Peyer's patch (tissue), 4 donors: ENCODE data around the gene CDHR2.

ENCODE experiments used
- POLR2A ChIP-seq, 2 donors: fragments of 450-650 bp; IDR thresholded peaks; one replicate each; pipeline ENCODE4 v1.5.1; 2017; ENCODE audit warnings: antibody characterized with exemption in 2 of 2, mild to moderate bottlenecking in 2 of 2, moderate library complexity in 2 of 2
- TF ChIP-seq, protein P1 (sequence below), 6 experiments: fragments of 450-650 bp in 4 of 6; fragments of 200-600 bp in 2 of 6; sonication (generic) in 1 of 6; IDR thresholded peaks; one replicate each; pipeline ENCODE4 v1.5.1; 2017 to 2019; ENCODE audit warnings: antibody characterized with exemption in 6 of 6, mild to moderate bottlenecking in 3 of 6, moderate library complexity in 1 of 6

DNA sequence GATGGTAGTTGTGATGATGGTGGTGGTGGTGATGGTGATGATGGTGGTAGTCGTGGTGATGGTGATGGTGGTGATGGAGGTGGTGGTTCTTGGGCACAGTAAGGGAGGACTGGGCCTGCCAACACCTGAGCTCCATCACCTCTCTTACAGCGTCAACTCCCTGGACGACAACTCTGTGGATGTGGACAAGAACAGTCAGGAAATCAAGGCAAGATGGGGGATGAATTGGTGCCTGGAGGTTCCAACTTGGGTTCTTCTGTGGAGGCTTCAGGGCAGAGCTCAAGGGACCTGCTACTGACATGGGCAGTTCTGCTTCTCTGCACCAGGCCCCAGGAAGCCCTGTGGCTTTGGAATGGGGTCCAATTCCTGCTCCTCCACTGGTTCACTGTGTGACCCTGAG, 43.4 kb downstream of the CDHR2 start:
- TF ChIP-seq, protein P1, sequence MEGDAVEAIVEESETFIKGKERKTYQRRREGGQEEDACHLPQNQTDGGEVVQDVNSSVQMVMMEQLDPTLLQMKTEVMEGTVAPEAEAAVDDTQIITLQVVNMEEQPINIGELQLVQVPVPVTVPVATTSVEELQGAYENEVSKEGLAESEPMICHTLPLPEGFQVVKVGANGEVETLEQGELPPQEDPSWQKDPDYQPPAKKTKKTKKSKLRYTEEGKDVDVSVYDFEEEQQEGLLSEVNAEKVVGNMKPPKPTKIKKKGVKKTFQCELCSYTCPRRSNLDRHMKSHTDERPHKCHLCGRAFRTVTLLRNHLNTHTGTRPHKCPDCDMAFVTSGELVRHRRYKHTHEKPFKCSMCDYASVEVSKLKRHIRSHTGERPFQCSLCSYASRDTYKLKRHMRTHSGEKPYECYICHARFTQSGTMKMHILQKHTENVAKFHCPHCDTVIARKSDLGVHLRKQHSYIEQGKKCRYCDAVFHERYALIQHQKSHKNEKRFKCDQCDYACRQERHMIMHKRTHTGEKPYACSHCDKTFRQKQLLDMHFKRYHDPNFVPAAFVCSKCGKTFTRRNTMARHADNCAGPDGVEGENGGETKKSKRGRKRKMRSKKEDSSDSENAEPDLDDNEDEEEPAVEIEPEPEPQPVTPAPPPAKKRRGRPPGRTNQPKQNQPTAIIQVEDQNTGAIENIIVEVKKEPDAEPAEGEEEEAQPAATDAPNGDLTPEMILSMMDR (IDR thresholded peaks at IDR 0.05) = no peak
- no peak for TF ChIP-seq POLR2A (IDR thresholded peaks at IDR 0.05)
